ENCODE measurements around the gene IGFBP6.
"Not testable (repeated sequence)": the region's sequence is repeated elsewhere in the genome, so short reads cannot be mapped to it uniquely, and the experiment has no call there.

IGFBP6 gene

GRCh38 chr12:53082637-53083175 is 14.8 kb upstream of the IGFBP6 start:
- TF ChIP-seq JUND (IDR thresholded peaks at IDR 0.05; ENCODE audit: low read depth), result no peak
- in situ Hi-C loops (cut with HindIII; ENCODE audit: low pct_unique_long_range_greater_than_20kb, low sequenced_read_pairs), result no loop called here
- DNase-seq (ENCODE audit: low read depth in 1 of 2, low spot score in 1 of 2), result no peak

GRCh38 chr12:53086361-53086760 is 11.1 kb upstream of the IGFBP6 start:
- in situ Hi-C loops (cut with HindIII; ENCODE audit: low pct_unique_long_range_greater_than_20kb, low sequenced_read_pairs), result no loop called here
- no peak for TF ChIP-seq JUND (IDR thresholded peaks at IDR 0.05; ENCODE audit: low read depth)
- DNase-seq (ENCODE audit: low read depth in 1 of 2, low spot score in 1 of 2), result no peak

GRCh38 chr12:53090105-53090504 is 7.4 kb upstream of the IGFBP6 start:
- TF ChIP-seq JUND (IDR thresholded peaks at IDR 0.05; ENCODE audit: low read depth), result no peak
- DNase-seq (ENCODE audit: low read depth in 1 of 2, low spot score in 1 of 2), result no peak
- in situ Hi-C loops (cut with HindIII; ENCODE audit: low pct_unique_long_range_greater_than_20kb, low sequenced_read_pairs), result no loop called here

GRCh38 chr12:53090554-53090953 is 6.9 kb upstream of the IGFBP6 start:
- no peak for DNase-seq (ENCODE audit: low read depth in 1 of 2, low spot score in 1 of 2)
- TF ChIP-seq JUND (IDR thresholded peaks at IDR 0.05; ENCODE audit: low read depth), result no peak
- in situ Hi-C loops (cut with HindIII; ENCODE audit: low pct_unique_long_range_greater_than_20kb, low sequenced_read_pairs), result no loop called here

DNA sequence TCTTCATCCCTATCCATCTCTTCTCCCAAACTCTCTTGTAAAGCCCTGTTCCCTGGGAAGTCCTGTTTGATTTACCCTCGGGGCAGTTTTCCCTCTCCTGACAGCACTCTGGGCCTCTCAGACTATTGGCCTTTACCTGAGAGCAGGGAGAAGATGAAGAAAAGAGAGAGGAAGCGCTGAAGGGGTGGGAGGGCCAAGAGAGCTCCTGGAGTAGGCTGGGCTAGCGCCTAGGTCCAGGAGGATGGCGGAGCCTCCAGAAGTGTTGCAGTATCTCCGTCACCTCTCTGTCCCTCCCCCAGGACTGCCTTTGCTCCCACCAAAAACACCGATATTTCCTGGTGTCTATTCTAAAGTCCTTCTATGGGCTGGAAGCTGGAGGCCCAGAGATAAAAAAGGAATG is 5.7 kb upstream of the IGFBP6 start:
- in situ Hi-C loops (cut with HindIII; ENCODE audit: low pct_unique_long_range_greater_than_20kb, low sequenced_read_pairs), result no loop called here
- no peak for DNase-seq (ENCODE audit: low read depth in 1 of 2, low spot score in 1 of 2)
- TF ChIP-seq JUND (IDR thresholded peaks at IDR 0.05; ENCODE audit: low read depth), result no peak

GRCh38 chr12:53093777-53094393 is 3.6 kb upstream of the IGFBP6 start:
- TF ChIP-seq JUND (IDR thresholded peaks at IDR 0.05; ENCODE audit: low read depth), result no peak
- DNase-seq (ENCODE audit: low read depth in 1 of 2, low spot score in 1 of 2), result peak in 1 of 2 experiments; percentile 22
- in situ Hi-C loops (cut with HindIII; ENCODE audit: low pct_unique_long_range_greater_than_20kb, low sequenced_read_pairs), result no loop called here

DNA sequence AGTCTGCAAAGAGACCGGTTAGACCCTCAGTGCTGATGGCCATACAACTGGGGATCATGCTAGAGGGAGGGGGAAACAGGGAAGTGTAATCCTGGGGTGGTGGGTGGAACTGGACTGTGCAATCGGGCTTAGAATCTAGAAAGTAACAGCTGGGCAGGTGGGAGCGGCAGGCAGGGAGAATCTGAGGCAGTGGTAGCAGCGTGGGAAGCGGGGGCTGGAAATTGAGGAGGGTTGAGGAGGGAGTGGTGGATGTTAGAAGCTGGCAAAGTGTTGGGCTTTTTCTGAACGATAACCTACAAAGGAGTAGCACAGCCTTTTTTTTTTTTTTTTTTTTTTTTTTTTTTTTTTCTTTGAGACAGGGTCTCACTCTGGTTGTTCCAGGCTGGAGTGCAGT is 3.1 kb upstream of the IGFBP6 start:
- in situ Hi-C loops (cut with HindIII; ENCODE audit: low pct_unique_long_range_greater_than_20kb, low sequenced_read_pairs), result no loop called here
- DNase-seq (ENCODE audit: low read depth in 1 of 2, low spot score in 1 of 2), result no peak
- TF ChIP-seq JUND (IDR thresholded peaks at IDR 0.05; ENCODE audit: low read depth), result no peak

- in situ Hi-C loops (cut with HindIII; ENCODE audit: low pct_unique_long_range_greater_than_20kb, low sequenced_read_pairs); DNase-seq (ENCODE audit: low read depth in 1 of 2, low spot score in 1 of 2): not testable (repeated sequence)
These were observed 2.5 kb upstream of the IGFBP6 start for GRCh38 chr12:53094796-53095595.

DNA sequence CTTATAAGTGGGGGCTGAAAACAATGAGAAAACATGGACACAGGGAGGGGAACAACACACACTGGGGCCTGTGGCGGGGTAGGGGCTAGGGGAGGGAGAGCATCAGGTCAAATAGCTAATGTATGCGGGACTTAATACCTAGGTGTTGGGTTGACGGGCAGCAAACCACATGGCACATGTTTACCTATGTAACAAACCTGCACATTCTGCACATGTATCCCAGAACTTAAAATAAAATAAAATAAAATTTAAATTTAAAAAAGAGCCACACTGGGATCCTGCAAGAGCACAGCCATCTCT is 1.9 kb upstream of the IGFBP6 start:
- DNase-seq (ENCODE audit: low read depth in 1 of 2, low spot score in 1 of 2); in situ Hi-C loops (cut with HindIII; ENCODE audit: low pct_unique_long_range_greater_than_20kb, low sequenced_read_pairs): not testable (repeated sequence)

DNA sequence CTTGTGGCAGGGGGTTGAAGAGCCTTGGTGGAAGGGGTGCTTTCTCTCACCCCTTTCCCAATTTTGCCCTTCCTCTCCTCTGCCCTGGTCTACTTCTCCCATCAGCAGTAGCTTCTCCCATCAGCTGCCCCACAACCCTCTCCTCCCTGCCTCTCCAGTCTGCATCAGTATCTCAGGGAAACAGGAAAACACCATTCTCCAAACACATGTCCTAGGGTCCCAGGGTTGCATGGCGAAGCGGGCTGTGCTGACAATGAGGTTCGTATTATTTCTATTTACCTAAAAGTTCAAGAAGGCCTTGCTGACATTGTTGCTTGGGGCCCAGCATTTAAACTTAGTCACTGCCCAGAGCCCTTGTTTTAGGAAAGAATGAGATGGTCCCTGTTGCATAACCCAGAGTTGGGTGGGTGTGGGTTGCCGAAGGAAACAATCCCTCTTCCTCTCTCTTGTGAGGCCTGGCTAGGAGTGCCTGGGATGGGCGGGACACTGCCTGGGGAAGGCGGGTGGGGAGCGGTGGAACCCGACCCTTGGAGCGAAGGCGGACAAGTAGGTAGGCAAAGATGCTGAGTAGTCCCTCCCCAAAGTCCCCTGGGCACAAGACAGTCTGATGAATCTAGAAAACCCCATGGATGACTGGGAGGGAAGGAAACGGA is 1.3 kb upstream of the IGFBP6 start:
- in situ Hi-C loops (cut with HindIII; ENCODE audit: low pct_unique_long_range_greater_than_20kb, low sequenced_read_pairs), result no loop called here
- no peak for DNase-seq (ENCODE audit: low read depth in 1 of 2, low spot score in 1 of 2)
- no peak for TF ChIP-seq JUND (IDR thresholded peaks at IDR 0.05; ENCODE audit: low read depth)

GRCh38 chr12:53096759-53097158 is 708 bp upstream of the IGFBP6 start:
- no peak for DNase-seq (ENCODE audit: low read depth in 1 of 2, low spot score in 1 of 2)
- in situ Hi-C loops (cut with HindIII; ENCODE audit: low pct_unique_long_range_greater_than_20kb, low sequenced_read_pairs), result no loop called here
- TF ChIP-seq JUND (IDR thresholded peaks at IDR 0.05; ENCODE audit: low read depth), result no peak

GRCh38 chr12:53097207-53097563 is 282 bp upstream of the IGFBP6 start:
- TF ChIP-seq JUND (IDR thresholded peaks at IDR 0.05; ENCODE audit: low read depth), result no peak
- in situ Hi-C loops (cut with HindIII; ENCODE audit: low pct_unique_long_range_greater_than_20kb, low sequenced_read_pairs), result no loop called here
- no peak for DNase-seq (ENCODE audit: low read depth in 1 of 2, low spot score in 1 of 2)

DNA sequence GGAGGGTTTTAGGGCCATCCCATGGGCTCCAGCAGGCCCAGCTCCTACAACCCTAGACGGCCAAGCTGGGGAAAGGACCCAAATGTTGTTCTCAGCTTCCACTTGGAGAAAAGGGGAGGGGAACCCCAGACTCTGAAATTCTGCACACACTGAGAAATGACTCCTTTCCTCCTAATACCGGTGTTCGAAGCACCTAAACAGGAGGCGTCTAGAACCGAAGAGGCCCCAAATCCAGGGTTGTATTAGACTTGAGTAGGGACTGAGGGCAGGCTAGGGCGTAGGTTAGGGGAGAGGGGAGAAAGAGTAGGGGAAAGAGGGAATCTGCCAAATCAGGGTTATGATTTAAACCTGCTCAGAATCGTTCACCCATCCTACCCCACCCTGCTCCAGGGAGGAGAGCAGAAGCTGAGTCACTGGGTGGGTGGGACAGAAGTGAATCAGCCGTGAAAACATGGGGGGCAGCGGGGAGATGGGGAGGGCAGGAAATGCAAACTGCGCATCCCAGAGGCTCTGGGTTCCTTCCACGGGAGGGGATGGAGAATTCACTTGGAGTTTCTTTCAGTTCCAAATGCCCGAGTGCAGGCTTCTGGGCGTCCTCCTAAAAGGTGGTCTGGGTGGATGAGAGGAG is 1.0 kb downstream of the IGFBP6 start:
- TF ChIP-seq JUND (IDR thresholded peaks at IDR 0.05; ENCODE audit: low read depth), result no peak
- in situ Hi-C loops (cut with HindIII; ENCODE audit: low pct_unique_long_range_greater_than_20kb, low sequenced_read_pairs), result no loop called here

More for the DNA sequence above, 1.0 kb downstream of the IGFBP6 start:
- no peak for DNase-seq (ENCODE audit: low read depth in 1 of 2, low spot score in 1 of 2)

All from T47D (cell line).